HG03378 (cell line): ENCODE data around the gene SEMA5A.

Experiments used
- ATAC-seq: cut with Tn5 transposase; IDR thresholded peaks from one replicate; pipeline ENCODE4 v1.9.1; 2021; ENCODE audit warnings: mild to moderate bottlenecking, moderate library complexity; ENCODE audit not compliant: unreplicated experiment

Gene SEMA5A

GRCh38 chr5:9444346-9444745 lies 101.5 kb downstream of the SEMA5A start:
- ATAC-seq: no peak

- ATAC-seq: no peak
Measured at GRCh38 chr5:9441610-9442009, 104.3 kb downstream of the SEMA5A start.

GRCh38 chr5:9440517-9440916 lies 105.4 kb downstream of the SEMA5A start:
- no peak for ATAC-seq

DNA sequence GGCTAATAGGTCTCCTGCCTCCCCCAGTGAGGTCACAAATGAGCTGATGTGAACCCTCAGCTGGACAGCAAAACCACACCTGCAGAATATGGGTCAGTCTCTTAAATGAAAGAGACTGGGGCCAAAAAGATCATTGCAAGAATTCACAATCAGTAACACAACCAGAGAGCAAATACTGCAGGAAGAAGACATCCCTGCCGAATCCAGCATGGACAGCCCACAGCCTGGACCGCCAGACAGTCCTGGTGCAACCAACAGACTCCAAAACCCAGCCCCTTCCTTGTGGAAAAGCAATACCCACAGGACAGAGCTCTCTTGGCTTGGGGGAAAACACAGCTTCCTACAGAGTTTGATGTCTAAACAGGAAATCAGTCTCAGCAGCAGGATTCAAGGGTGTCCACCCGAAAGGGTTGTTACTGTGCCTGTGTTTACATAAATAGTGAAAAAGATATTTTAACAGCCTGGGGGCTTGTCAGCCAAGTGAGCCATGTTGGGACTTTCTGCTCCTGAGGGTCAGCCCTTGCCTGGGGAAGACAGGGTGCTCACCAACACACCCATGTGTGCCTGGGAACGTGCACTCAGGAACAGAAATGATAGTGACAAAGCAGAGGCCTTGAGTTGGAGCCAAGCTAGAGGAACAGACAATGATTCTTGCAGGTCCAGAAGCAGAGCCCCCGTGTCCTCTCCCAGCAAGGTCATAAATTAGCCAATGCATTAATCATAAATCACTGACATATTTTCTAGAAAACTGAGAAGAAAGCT lies 106.2 kb downstream of the SEMA5A start:
- no peak for ATAC-seq

GRCh38 chr5:9438596-9439354 lies 107.1 kb downstream of the SEMA5A start:
- ATAC-seq: no peak

DNA sequence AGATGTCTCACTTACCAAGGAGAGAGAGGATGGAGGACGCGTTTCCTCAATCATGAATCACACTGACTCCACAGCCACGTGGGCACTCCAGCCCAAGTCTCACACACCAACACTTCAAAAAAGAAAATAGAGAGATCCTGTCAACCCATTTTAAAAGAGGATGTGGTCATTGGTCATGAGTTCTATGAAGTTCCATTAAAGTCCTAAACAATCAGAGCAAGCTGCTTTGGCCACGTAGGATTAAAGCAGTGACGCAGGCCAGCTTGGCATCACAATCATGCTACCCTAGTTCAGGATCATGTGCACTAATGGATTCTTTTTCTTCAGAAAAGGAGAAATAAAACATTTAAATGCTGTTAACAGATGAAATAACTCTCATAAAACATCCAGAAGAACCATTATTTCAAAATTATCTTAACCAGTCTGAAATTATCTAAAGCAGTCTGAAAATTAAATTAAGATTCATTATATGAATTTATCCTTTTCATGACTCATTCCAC lies 108.1 kb downstream of the SEMA5A start:
- no peak for ATAC-seq

- ATAC-seq: no peak
Measured at GRCh38 chr5:9431496-9432258, 114.2 kb downstream of the SEMA5A start.

GRCh38 chr5:9431151-9431495 lies 114.8 kb downstream of the SEMA5A start:
- no peak for ATAC-seq

GRCh38 chr5:9430306-9430705 lies 115.6 kb downstream of the SEMA5A start:
- ATAC-seq: no peak

- no peak for ATAC-seq
Measured at GRCh38 chr5:9429691-9430215, 116.1 kb downstream of the SEMA5A start.

- no peak for ATAC-seq
Measured at GRCh38 chr5:9428272-9428671, 117.6 kb downstream of the SEMA5A start.

GRCh38 chr5:9425710-9426109 lies 120.2 kb downstream of the SEMA5A start:
- no peak for ATAC-seq

- no peak for ATAC-seq
Measured at GRCh38 chr5:9423571-9423970, 122.3 kb downstream of the SEMA5A start.

- no peak for ATAC-seq
Measured at GRCh38 chr5:9421884-9422283, 124.0 kb downstream of the SEMA5A start.

- ATAC-seq: no peak
Measured at GRCh38 chr5:9419794-9420193, 126.1 kb downstream of the SEMA5A start.

DNA sequence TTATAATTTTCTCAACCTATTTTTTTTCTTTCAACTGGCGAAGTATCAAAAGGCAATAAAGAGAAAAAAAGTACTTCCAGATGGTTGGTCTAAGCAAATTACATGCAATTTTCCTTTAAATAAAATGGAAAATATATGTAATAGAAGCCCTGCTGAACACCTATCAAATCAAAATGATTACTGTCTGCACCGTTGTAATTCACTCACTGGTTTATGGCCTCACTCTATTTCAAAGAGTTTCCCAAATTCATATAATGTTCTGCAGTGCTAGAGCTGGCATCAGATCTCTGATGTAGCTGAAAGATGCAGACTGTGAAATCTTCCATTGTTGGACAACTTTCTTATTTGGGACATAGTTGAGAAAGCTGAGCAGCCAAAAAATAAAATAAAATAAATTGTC lies 130.3 kb downstream of the SEMA5A start:
- no peak for ATAC-seq

GRCh38 chr5:9415091-9415490 lies 130.8 kb downstream of the SEMA5A start:
- no peak for ATAC-seq

DNA sequence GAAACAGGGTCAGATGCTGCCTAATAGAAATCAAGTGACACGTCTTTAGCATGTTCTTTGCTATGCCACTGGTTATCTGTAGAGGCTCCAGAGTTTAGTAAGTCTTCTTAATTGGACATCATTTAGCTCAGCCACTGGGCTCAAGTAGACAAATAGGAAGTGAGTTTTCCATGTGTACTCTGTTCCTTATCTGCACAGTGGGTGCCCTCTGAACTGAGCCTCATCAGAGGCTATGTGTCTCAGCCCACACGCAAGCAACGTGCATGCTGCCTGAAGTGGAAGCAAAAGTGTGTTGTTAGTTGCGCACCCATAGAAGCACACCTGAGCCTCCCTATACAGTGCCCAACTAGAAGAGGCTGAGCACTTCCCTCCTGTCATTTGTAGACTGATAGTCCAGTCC lies 134.7 kb downstream of the SEMA5A start:
- ATAC-seq: no peak

GRCh38 chr5:9409413-9409960 lies 136.4 kb downstream of the SEMA5A start:
- ATAC-seq: no peak

DNA sequence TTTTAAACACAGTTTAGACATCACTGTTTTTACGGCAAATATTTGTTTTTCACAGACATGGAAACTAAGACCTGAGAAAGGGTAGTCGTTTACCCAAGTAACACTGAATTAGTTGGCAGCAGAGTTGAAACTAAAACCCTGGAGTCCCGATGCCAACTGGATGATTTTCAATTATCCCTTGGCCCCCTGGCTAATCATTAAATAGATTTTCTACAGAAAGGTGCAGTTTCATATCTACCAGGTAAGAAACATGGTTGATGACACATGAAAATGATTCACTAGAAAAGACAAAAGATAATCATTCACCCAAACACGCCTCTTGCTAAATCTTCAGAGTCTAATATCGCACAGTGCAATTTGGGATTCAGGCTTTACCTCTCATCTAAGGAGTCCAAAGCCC lies 136.9 kb downstream of the SEMA5A start:
- no peak for ATAC-seq

GRCh38 chr5:9405196-9405754 lies 140.6 kb downstream of the SEMA5A start:
- peak; percentile 79 for ATAC-seq
